Left ventricle myocardium inferior (tissue), 1 donor: ENCODE data around the gene AUP1. TPM values are rescaled to one million over a fixed set of nuclear protein-coding genes. Genes with fewer than 3 reads are reported as not detected.

Source experiments
- DNase-seq: peaks from one replicate; pipeline ENCODE4 v3.0.0-alpha.2; 2020
- H3K27ac ChIP-seq: fragments of 200-600 bp; replicated peaks from 2 replicates; pipeline ENCODE4 v1.8.0; 2021
- H3K27me3 ChIP-seq: fragments of 200-600 bp; 2 replicates; pipeline ENCODE4 v1.8.0; 2021; ENCODE audit warnings: low read depth
- H3K36me3 ChIP-seq: fragments of 200-600 bp; 2 replicates; pipeline ENCODE4 v1.8.0; 2021
- H3K4me1 ChIP-seq: fragments of 200-600 bp; 2 replicates; pipeline ENCODE4 v1.8.0; 2021
- H3K4me3 ChIP-seq: fragments of 200-600 bp; 2 replicates; pipeline ENCODE4 v1.8.0; 2021; ENCODE audit warnings: mild to moderate bottlenecking, moderate library complexity
- H3K9me3 ChIP-seq: fragments of 200-600 bp; replicated peaks from 2 replicates; pipeline ENCODE4 v1.8.0; 2021
- CTCF ChIP-seq: fragments of 200-600 bp; IDR thresholded peaks from 2 replicates; pipeline ENCODE4 v1.8.0; 2021; ENCODE audit warnings: antibody characterized with exemption, mild to moderate bottlenecking, borderline replicate concordance
- intact Hi-C: fragments of 100-400 bp; cut with micrococcal nuclease; formaldehyde crosslinking; loops from one replicate; pipeline ENCODE4 v1.11.0; 2022
- total RNA-seq: library from RNA; stranded (reverse); fragmentation: NEBNext Ultra II Directional; extraction: Animal tissue kit (Norgen Biotek cat#: 25700); gene quantifications from one replicate; pipeline ENCODE4 v1.2.1, GENCODE V29; 2021
- donor health status: DM: no; HTN: yes; CAD: no; lungs with severe emphysema.

AUP1 gene
- total RNA-seq, 1 donor from 2014 or later, result 46.9 TPM

DNA sequence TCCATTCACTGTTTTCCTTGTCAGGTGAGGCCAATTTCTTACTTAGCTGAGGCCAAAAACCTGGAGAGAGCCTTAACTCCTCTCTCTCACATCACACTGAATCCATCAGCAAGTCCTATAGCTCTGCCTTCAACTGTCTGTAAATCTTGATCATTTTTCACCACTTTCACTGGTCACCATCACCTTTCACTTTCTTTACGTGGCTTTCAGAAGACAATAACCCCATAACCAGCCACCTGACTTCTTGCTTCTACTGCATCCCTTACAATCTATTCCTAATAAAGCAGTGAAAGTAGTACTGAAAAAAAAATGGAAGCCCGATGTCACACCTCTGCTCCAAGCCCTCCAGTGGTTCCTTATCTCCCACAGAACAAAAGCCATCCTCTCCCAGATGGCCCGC lies 16.5 kb upstream of the AUP1 start:
- no peak for DNase-seq
- H3K27me3 ChIP-seq, result peaks cover 20% of the 10 kb centered on the region
- no peaks in the 10 kb centered on the region for H3K9me3 ChIP-seq
- no peak for TF ChIP-seq CTCF
- H3K36me3 ChIP-seq, result no peaks in the 10 kb centered on the region
- H3K4me3 ChIP-seq, result no peak overlapping the region
- H3K27ac ChIP-seq, result no peak overlapping the region
- intact Hi-C loops, result loop anchor here (10.0 kb wide), 1 partner anchor 61 kb away; the partner anchor contains the start of genes CCDC142 and TTC31
- peaks cover 25% of the 10 kb centered on the region for H3K4me1 ChIP-seq

- TF ChIP-seq CTCF, result peak; percentile 20
- peaks cover 7% of the 10 kb centered on the region for H3K27me3 ChIP-seq
- peaks cover 31% of the 10 kb centered on the region for H3K4me1 ChIP-seq
- no peak overlapping the region for H3K4me3 ChIP-seq
- DNase-seq, result no peak
- intact Hi-C loops, result loop anchor here (10.0 kb wide), 1 partner anchor 60 kb away; the partner anchor contains the start of genes CCDC142 and TTC31
- H3K9me3 ChIP-seq, result no peaks in the 10 kb centered on the region
- H3K27ac ChIP-seq, result no peak overlapping the region
- H3K36me3 ChIP-seq, result no peaks in the 10 kb centered on the region
Measured at GRCh38 chr2:74544634-74545033, 15.1 kb upstream of the AUP1 start.

DNA sequence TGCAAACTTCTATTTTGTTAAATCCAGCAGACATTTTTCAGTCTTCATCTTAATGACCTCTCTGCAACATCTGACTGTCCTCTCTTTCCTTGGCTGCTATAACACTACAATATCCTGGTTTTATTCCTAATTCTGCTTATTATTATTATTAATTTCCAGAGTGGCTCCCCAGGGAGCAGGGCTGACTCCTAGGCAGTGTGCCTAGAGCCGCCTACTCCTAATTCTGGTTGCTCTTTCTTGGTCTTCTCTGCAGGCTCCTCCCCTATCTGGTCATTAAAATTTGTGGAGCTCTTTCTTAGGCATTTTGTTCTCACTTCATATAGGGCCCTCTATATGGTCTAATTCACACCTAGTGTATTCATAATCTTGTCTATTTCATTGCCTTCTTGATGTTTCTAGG lies 13.5 kb upstream of the AUP1 start:
- no peak overlapping the region for H3K4me3 ChIP-seq
- TF ChIP-seq CTCF, result no peak
- no peaks in the 10 kb centered on the region for H3K36me3 ChIP-seq
- H3K27ac ChIP-seq, result no peak overlapping the region
- intact Hi-C loops, result loop anchor here (10.0 kb wide), 1 partner anchor 58 kb away; the partner anchor contains the start of genes CCDC142 and TTC31
- H3K27me3 ChIP-seq, result peaks cover 4% of the 10 kb centered on the region
- no peaks in the 10 kb centered on the region for H3K9me3 ChIP-seq
- H3K4me1 ChIP-seq, result peaks cover 20% of the 10 kb centered on the region
- DNase-seq, result no peak

GRCh38 chr2:74540291-74540690 lies 10.8 kb upstream of the AUP1 start:
- no peak for TF ChIP-seq CTCF
- intact Hi-C loops, result loop anchor here (10.0 kb wide), 1 partner anchor 55 kb away; the partner anchor contains the start of genes CCDC142 and TTC31
- Histone ChIP-seq H3K4me1 (peaks cover 20% of the 10 kb centered on the region), H3K4me3 (no peak overlapping the region), H3K9me3 (no peaks in the 10 kb centered on the region), H3K27ac (peak overlapping the region; percentile 88), H3K27me3 (peaks cover 4% of the 10 kb centered on the region), H3K36me3 (no peaks in the 10 kb centered on the region)
- DNase-seq, result peak; percentile 77

DNA sequence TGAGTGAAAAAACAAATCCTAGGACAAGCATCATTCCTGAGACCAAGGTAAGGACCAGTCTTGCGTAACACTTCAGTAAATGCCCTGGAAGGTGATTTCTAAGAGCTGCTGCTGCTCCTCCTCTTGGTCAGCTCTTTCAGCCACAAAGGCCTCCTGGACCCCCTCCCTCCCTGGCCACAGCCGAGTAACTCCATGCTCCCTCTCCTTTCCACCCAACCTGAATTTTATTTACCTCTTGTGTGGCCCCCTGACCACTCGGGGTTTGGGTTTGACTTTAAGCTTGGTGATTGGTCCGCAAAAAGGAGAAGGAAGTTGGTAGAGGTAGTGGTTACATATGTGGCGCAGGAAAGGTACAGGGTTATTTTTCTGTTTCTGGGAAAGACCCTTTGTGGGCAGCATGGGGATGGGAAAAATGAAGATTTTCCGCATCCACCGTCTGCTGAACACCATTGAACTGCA lies 9.4 kb upstream of the AUP1 start:
- H3K27ac ChIP-seq, result peak overlapping the region; percentile 88
- no peak for DNase-seq
- H3K4me3 ChIP-seq, result no peak overlapping the region
- H3K36me3 ChIP-seq, result peaks cover 3% of the 10 kb centered on the region
- peaks cover 4% of the 10 kb centered on the region for H3K27me3 ChIP-seq
- intact Hi-C loops, result no loop called here
- no peak for TF ChIP-seq CTCF
- H3K4me1 ChIP-seq, result peaks cover 20% of the 10 kb centered on the region
- no peaks in the 10 kb centered on the region for H3K9me3 ChIP-seq
